GM19324 (cell line): Measurements from ENCODE around the gene NCK1.
"Not testable (repeated sequence)": the region's sequence is repeated elsewhere in the genome, so short reads cannot be mapped to it uniquely, and the experiment has no call there.

ENCODE experiments used
- ATAC-seq: cut with Tn5 transposase; IDR thresholded peaks from one replicate; pipeline ENCODE4 v1.9.1; 2021; ENCODE audit warnings: mild to moderate bottlenecking, moderate library complexity; ENCODE audit not compliant: unreplicated experiment, low FRiP score

The NCK1 gene

GRCh38 chr3:136942803-136943202, 80.8 kb downstream of the NCK1 start:
- no peak for ATAC-seq

- ATAC-seq: no peak
Measured at GRCh38 chr3:136943436-136943835, 81.4 kb downstream of the NCK1 start.

- ATAC-seq: no peak
Measured at GRCh38 chr3:136946978-136947377, 85.0 kb downstream of the NCK1 start.

- ATAC-seq: no peak
Measured at GRCh38 chr3:136947477-136947876, 85.5 kb downstream of the NCK1 start.

- no peak for ATAC-seq
Measured at GRCh38 chr3:136949146-136949545, 87.1 kb downstream of the NCK1 start.

GRCh38 chr3:136949708-136950107, 87.7 kb downstream of the NCK1 start:
- ATAC-seq: no peak

- ATAC-seq: no peak
Measured at GRCh38 chr3:136950623-136951022, 88.6 kb downstream of the NCK1 start.

GRCh38 chr3:136952292-136952691, 90.3 kb downstream of the NCK1 start:
- ATAC-seq: no peak

GRCh38 chr3:136954251-136954650, 92.2 kb downstream of the NCK1 start:
- no peak for ATAC-seq

- ATAC-seq: no peak
Measured at GRCh38 chr3:136954980-136955780, 93.2 kb downstream of the NCK1 start.

- no peak for ATAC-seq
Measured at GRCh38 chr3:136955813-136956212, 93.8 kb downstream of the NCK1 start.

GRCh38 chr3:136956971-136957370, 95.0 kb downstream of the NCK1 start:
- no peak for ATAC-seq

- ATAC-seq: no peak
Measured at GRCh38 chr3:136957751-136958288, 95.8 kb downstream of the NCK1 start, which contains the start of gene IL20RB. IL20RB (plus strand) TSS chr3:136957983; CDS start chr3:136958114, 131 bp downstream.

GRCh38 chr3:136958939-136959338, 96.9 kb downstream of the NCK1 start:
- no peak for ATAC-seq

- no peak for ATAC-seq
Measured at GRCh38 chr3:136959599-136959998, 97.6 kb downstream of the NCK1 start.

- ATAC-seq: no peak
Measured at GRCh38 chr3:136960838-136961836, 99.1 kb downstream of the NCK1 start.

GRCh38 chr3:136962927-136963326, 100.9 kb downstream of the NCK1 start:
- no peak for ATAC-seq

GRCh38 chr3:136969539-136969938, 107.5 kb downstream of the NCK1 start:
- not testable (repeated sequence) for ATAC-seq

GRCh38 chr3:136973352-136973751, 111.3 kb downstream of the NCK1 start:
- ATAC-seq: no peak

GRCh38 chr3:136974670-136975069, 112.7 kb downstream of the NCK1 start:
- ATAC-seq: no peak

- ATAC-seq: no peak
Measured at GRCh38 chr3:136979204-136979603, 117.2 kb downstream of the NCK1 start.
